ENCODE measurements around the gene GAS6.

GAS6 gene

DNA sequence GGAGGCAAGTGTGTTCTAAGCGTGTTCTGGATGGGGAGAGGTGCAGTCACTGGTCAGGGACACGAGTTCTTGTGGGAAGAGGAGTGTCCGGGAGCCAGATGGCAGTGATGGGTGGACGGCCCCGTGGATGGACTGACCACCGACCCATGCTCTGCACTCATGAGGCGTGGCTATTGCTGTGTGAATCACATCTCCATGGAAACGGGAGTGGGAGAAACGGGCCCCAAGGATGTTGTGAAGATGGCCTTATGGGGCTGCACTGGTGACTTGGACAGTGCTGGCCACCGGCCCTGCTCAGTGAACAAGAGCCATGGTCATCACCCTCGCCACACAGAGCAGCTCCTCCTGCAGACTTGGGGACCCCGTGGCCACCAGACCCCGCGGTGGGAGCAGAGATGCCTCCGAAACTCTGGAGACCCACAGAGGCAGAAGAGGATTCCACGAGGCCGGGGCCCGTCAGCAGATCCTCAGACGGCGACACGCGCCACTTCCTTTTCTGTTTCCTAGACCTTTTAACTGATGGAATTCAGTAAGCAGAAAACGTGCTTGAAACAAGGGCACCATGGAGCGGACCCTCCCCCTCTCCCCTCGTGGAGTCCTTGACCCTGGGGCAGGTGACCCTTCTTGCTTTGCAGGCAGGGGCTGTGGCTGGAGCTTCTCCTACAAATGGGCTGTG is 47.5 kb downstream of the GAS6 start:
- H3K4me3 ChIP-seq (ENCODE audit: low read depth in 1 of 2, low read length in 2 of 2) = peak overlapping the region; percentile 38 to 52
- H3K4me1 ChIP-seq (ENCODE audit: control insufficient read depth in 1 of 2, insufficient read depth in 2 of 2, low read length in 2 of 2) = peaks cover 10 to 19% of the 10 kb centered on the region in 2 donors
- H3K9me3 ChIP-seq (ENCODE audit: control insufficient read depth in 1 of 2, low read length in 2 of 2) = no peaks in the 10 kb centered on the region
- peaks cover 0 to 8% of the 10 kb centered on the region in 2 donors for H3K36me3 ChIP-seq (ENCODE audit: control insufficient read depth in 1 of 2, insufficient read depth in 2 of 2, low read length in 2 of 2)
- H3K27me3 ChIP-seq (ENCODE audit: control insufficient read depth in 1 of 2, insufficient read depth in 2 of 2, low read length in 2 of 2) = no peaks in the 10 kb centered on the region
- no peak overlapping the region for H3K9ac ChIP-seq (ENCODE audit: low read depth in 1 of 2, low read length in 2 of 2)
- no peak overlapping the region for H3K27ac ChIP-seq (ENCODE audit: low read depth, low read length)

DNA sequence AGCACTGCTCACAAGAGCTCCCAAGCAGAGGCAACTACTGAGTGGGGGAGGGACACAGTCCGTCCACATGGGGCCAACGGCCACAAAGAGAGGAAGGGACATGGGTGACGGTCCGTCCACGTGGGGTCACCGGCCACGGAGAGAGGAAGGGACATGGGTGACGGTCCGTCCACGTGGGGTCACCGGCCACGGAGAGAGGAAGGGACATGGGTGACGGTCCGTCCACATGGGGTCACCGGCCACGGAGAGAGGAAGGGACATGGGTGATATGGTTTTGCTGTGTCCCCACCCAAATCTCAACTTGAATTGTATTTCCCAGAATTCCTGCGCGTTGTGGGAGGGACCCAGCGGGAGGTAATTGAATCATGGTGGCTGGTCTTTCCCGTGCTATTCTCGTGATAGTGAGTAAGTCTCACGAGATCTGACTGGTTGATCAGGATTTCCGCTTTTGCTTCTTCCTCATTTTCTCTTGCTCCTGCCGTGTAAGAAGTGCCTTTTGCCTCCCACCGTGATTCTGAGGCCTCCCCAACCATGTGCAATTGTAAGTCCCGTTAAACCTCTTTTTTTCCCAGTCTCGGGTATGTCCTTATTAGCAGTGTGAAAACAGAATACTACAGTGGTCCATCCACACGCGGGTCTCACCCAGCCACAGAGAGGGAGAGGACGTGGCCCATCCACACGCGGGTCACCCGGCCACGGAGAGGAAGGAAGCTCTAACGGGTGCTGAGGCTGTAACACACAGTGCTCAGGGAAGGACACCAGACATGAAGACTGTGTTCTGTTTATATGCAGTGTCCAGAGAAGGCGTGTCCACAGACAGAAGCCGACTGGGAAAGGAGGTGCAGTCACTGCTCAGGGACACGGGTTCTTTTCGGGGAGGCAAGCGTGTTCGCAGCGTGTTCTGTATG is 48.5 kb downstream of the GAS6 start:
- no peak overlapping the region for H3K27ac ChIP-seq (ENCODE audit: low read depth, low read length)
- H3K4me1 ChIP-seq (ENCODE audit: control insufficient read depth in 1 of 2, insufficient read depth in 2 of 2, low read length in 2 of 2) = peaks cover 10 to 16% of the 10 kb centered on the region in 2 donors
- no peak overlapping the region for H3K9ac ChIP-seq (ENCODE audit: low read depth in 1 of 2, low read length in 2 of 2)
- peaks cover 0 to 6% of the 10 kb centered on the region in 2 donors for H3K36me3 ChIP-seq (ENCODE audit: control insufficient read depth in 1 of 2, insufficient read depth in 2 of 2, low read length in 2 of 2)
- H3K9me3 ChIP-seq (ENCODE audit: control insufficient read depth in 1 of 2, low read length in 2 of 2) = no peaks in the 10 kb centered on the region
- no peaks in the 10 kb centered on the region for H3K27me3 ChIP-seq (ENCODE audit: control insufficient read depth in 1 of 2, insufficient read depth in 2 of 2, low read length in 2 of 2)
- peak overlapping the region; percentile 38 to 52 for H3K4me3 ChIP-seq (ENCODE audit: low read depth in 1 of 2, low read length in 2 of 2)

GRCh38 chr13:113814435-113814821 is 49.4 kb downstream of the GAS6 start:
- H3K36me3 ChIP-seq (ENCODE audit: control insufficient read depth in 1 of 2, insufficient read depth in 2 of 2, low read length in 2 of 2) = peaks cover 0 to under 1% of the 10 kb centered on the region in 2 donors
- H3K4me1 ChIP-seq (ENCODE audit: control insufficient read depth in 1 of 2, insufficient read depth in 2 of 2, low read length in 2 of 2) = peaks cover 10 to 16% of the 10 kb centered on the region in 2 donors
- no peak overlapping the region for H3K9ac ChIP-seq (ENCODE audit: low read depth in 1 of 2, low read length in 2 of 2)
- no peak overlapping the region for H3K4me3 ChIP-seq (ENCODE audit: low read depth in 1 of 2, low read length in 2 of 2)
- H3K27me3 ChIP-seq (ENCODE audit: control insufficient read depth in 1 of 2, insufficient read depth in 2 of 2, low read length in 2 of 2) = no peaks in the 10 kb centered on the region
- H3K9me3 ChIP-seq (ENCODE audit: control insufficient read depth in 1 of 2, low read length in 2 of 2) = no peaks in the 10 kb centered on the region
- no peak overlapping the region for H3K27ac ChIP-seq (ENCODE audit: low read depth, low read length)

- no peak overlapping the region for H3K4me3 ChIP-seq (ENCODE audit: low read depth in 1 of 2, low read length in 2 of 2)
- no peaks in the 10 kb centered on the region for H3K36me3 ChIP-seq (ENCODE audit: control insufficient read depth in 1 of 2, insufficient read depth in 2 of 2, low read length in 2 of 2)
- no peak overlapping the region for H3K27ac ChIP-seq (ENCODE audit: low read depth, low read length)
These were observed 50.0 kb downstream of the GAS6 start for GRCh38 chr13:113813749-113814434.

GRCh38 chr13:113813070-113813748 is 50.7 kb downstream of the GAS6 start:
- no peaks in the 10 kb centered on the region for H3K27me3 ChIP-seq (ENCODE audit: control insufficient read depth in 1 of 2, insufficient read depth in 2 of 2, low read length in 2 of 2)

More at GRCh38 chr13:113813749-113814434, 50.0 kb downstream of the GAS6 start:
- H3K9ac ChIP-seq (ENCODE audit: low read depth in 1 of 2, low read length in 2 of 2) = no peak overlapping the region
- H3K4me1 ChIP-seq (ENCODE audit: control insufficient read depth in 1 of 2, insufficient read depth in 2 of 2, low read length in 2 of 2) = peaks cover 10 to 16% of the 10 kb centered on the region in 2 donors
- no peaks in the 10 kb centered on the region for H3K27me3 ChIP-seq (ENCODE audit: control insufficient read depth in 1 of 2, insufficient read depth in 2 of 2, low read length in 2 of 2)
- peaks cover under 1 to 2% of the 10 kb centered on the region in 2 donors for H3K9me3 ChIP-seq (ENCODE audit: control insufficient read depth in 1 of 2, low read length in 2 of 2)

GRCh38 chr13:113812178-113813040 is 51.5 kb downstream of the GAS6 start:
- no peaks in the 10 kb centered on the region for H3K27me3 ChIP-seq (ENCODE audit: control insufficient read depth in 1 of 2, insufficient read depth in 2 of 2, low read length in 2 of 2)
- no peak overlapping the region for H3K27ac ChIP-seq (ENCODE audit: low read depth, low read length)

More at GRCh38 chr13:113813070-113813748, 50.7 kb downstream of the GAS6 start:
- H3K4me3 ChIP-seq (ENCODE audit: low read depth in 1 of 2, low read length in 2 of 2) = no peak overlapping the region
- H3K27ac ChIP-seq (ENCODE audit: low read depth, low read length) = no peak overlapping the region
- H3K36me3 ChIP-seq (ENCODE audit: control insufficient read depth in 1 of 2, insufficient read depth in 2 of 2, low read length in 2 of 2) = no peaks in the 10 kb centered on the region
- no peak overlapping the region for H3K9ac ChIP-seq (ENCODE audit: low read depth in 1 of 2, low read length in 2 of 2)
- H3K4me1 ChIP-seq (ENCODE audit: control insufficient read depth in 1 of 2, insufficient read depth in 2 of 2, low read length in 2 of 2) = peaks cover 10 to 16% of the 10 kb centered on the region in 2 donors
- peaks cover 7 to 9% of the 10 kb centered on the region in 2 donors for H3K9me3 ChIP-seq (ENCODE audit: control insufficient read depth in 1 of 2, low read length in 2 of 2)

GRCh38 chr13:113811081-113811928 is 52.6 kb downstream of the GAS6 start:
- Histone ChIP-seq H3K36me3 (ENCODE audit: control insufficient read depth in 1 of 2, insufficient read depth in 2 of 2, low read length in 2 of 2) (no peaks in the 10 kb centered on the region), H3K9ac (ENCODE audit: low read depth in 1 of 2, low read length in 2 of 2) (no peak overlapping the region), H3K27me3 (ENCODE audit: control insufficient read depth in 1 of 2, insufficient read depth in 2 of 2, low read length in 2 of 2) (no peaks in the 10 kb centered on the region), H3K4me3 (ENCODE audit: low read depth in 1 of 2, low read length in 2 of 2) (no peak overlapping the region), H3K4me1 (ENCODE audit: control insufficient read depth in 1 of 2, insufficient read depth in 2 of 2, low read length in 2 of 2) (peaks cover 4 to 10% of the 10 kb centered on the region in 2 donors), H3K27ac (ENCODE audit: low read depth, low read length) (no peak overlapping the region), H3K9me3 (ENCODE audit: control insufficient read depth in 1 of 2, low read length in 2 of 2) (peaks cover 10 to 12% of the 10 kb centered on the region in 2 donors)

More at GRCh38 chr13:113812178-113813040, 51.5 kb downstream of the GAS6 start:
- Histone ChIP-seq H3K4me1 (ENCODE audit: control insufficient read depth in 1 of 2, insufficient read depth in 2 of 2, low read length in 2 of 2) (peaks cover 10 to 16% of the 10 kb centered on the region in 2 donors), H3K9ac (ENCODE audit: low read depth in 1 of 2, low read length in 2 of 2) (no peak overlapping the region), H3K9me3 (ENCODE audit: control insufficient read depth in 1 of 2, low read length in 2 of 2) (peaks cover 10 to 12% of the 10 kb centered on the region in 2 donors), H3K36me3 (ENCODE audit: control insufficient read depth in 1 of 2, insufficient read depth in 2 of 2, low read length in 2 of 2) (no peaks in the 10 kb centered on the region), H3K4me3 (ENCODE audit: low read depth in 1 of 2, low read length in 2 of 2) (no peak overlapping the region)

DNA sequence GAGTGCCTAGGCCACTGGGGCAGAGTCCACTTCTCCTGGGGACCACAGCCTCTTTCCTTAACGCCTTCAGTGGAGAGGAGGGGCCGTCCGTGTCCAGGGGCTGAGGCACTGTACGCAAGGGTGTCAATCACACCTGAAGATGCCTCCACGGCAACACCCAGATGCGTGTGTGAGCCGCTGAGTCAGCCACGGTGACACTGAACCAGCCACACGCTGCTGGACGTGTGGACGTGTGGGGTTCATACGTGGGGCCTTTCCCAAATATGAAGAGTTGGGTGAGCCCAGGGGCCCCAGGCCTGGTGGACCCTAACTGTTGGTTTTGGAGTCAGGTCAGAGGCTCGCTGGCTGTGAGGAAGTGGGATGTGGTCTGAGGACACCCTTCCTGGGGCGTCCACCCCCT is 53.2 kb downstream of the GAS6 start:
- H3K36me3 ChIP-seq (ENCODE audit: control insufficient read depth in 1 of 2, insufficient read depth in 2 of 2, low read length in 2 of 2) = no peaks in the 10 kb centered on the region
- H3K27me3 ChIP-seq (ENCODE audit: control insufficient read depth in 1 of 2, insufficient read depth in 2 of 2, low read length in 2 of 2) = no peaks in the 10 kb centered on the region
- H3K9me3 ChIP-seq (ENCODE audit: control insufficient read depth in 1 of 2, low read length in 2 of 2) = peaks cover 10 to 12% of the 10 kb centered on the region in 2 donors
- peaks cover 0 to 4% of the 10 kb centered on the region in 2 donors for H3K4me1 ChIP-seq (ENCODE audit: control insufficient read depth in 1 of 2, insufficient read depth in 2 of 2, low read length in 2 of 2)
- no peak overlapping the region for H3K9ac ChIP-seq (ENCODE audit: low read depth in 1 of 2, low read length in 2 of 2)
- H3K27ac ChIP-seq (ENCODE audit: low read depth, low read length) = no peak overlapping the region
- H3K4me3 ChIP-seq (ENCODE audit: low read depth in 1 of 2, low read length in 2 of 2) = no peak overlapping the region
